HG02571 (cell line): Measurements from ENCODE around the gene SERPIND1.

Experiments used
- ATAC-seq: cut with Tn5 transposase; IDR thresholded peaks from one replicate; pipeline ENCODE4 v1.9.1; 2021; ENCODE audit warnings: mild to moderate bottlenecking, moderate library complexity; ENCODE audit not compliant: unreplicated experiment

Gene SERPIND1

DNA sequence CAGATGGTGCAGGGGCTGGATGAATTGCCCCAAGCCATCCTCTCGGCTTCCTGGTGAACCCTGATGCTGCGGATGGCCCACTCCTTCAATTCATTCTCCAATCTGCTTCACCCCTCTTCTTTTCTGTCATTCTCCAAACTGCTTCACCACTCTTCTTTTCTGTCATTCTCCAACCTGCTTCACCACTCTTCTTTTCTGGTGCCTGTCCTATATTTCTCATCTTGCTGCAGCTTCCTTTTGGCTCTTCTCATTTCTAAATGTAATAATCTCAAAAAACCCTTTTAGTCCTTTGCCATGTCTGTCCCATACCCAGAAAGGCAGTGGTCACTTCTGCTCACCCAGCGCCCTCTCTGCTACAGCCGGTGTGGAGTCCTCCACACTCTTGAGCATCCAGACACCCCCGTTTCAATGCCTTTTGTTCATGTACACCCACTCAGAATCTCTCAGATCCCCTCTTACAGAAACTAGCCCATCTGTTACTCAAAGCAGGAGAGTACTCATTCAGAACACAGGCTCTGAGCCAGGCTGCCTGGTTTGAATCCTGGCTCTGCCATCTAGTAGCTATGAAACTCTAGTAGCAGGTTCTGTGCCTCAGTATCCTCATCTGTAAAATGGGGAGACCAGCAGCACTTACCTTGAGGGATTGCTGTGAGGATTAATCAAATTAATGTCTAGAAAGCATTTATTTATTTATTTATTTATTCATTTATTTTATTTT, 14.9 kb downstream of the SERPIND1 start:
- ATAC-seq = no peak

DNA sequence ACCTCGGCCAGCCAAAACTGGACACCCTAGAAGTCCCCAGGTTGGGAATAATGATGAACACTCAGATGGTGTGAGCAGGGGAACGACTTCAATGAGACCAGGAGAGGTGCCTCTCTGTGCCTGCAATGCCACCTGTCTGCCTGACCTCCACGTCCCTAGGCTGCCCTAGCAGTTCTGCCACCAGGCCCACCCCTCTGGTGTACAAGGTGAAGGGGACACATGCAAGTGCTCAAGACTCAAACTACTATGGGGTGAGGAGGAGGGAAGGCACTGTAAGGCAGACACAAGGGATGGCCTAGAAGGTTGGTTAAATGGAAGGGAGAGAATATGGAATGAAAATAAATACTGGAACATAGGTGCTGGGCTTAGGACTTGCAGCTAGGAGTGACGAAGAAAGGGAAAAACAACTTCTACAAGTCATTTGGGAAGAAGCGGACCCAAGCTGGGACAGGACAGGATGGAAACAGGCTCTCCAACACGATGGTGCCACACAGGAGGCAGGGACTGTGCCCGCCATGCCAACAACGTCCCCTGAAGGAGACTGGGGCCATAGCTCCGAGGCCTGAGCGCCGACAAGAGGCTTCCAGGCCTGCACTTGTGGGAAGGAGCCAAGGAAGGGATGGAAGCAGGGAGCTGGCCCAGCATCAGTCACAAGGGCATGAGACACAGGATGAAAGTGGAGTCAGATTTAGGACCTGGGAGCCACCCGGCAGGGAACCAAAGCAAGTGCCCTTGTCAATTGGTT, 18.5 kb downstream of the SERPIND1 start:
- ATAC-seq = no peak

DNA sequence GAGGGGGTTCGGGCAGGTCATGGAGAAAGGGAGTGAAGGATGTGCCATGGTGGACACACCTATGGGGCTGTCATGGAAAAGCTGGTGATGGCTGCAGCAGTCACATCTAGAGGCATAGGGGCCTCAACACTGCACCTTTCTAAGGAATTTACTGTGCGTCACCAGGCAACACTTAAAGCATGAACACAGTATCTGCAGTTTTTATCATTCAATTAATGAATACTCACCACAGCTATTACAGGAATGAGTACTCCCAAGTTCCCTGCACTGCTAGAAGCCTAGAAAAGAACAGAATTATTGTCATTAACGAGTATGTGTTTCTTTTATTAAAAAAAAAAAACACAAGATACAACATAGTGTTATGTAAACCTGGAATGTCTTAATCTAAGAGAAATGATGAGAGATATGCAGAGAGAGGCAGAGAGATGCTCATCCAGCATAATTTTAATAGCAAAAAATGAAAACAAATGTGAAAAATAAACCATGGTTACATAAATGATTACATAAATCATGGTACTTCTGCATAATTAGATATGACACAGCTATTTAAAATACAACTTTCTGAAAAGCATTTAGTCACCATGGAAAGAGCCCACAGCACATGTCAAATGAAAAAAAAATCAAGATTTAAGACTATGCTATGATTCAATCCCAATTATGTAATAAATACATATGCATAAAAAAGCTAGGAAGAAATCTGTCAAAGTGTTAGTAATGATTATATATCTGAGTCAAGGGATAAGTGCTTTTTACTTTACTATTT, 19.2 kb downstream of the SERPIND1 start:
- no peak for ATAC-seq

DNA sequence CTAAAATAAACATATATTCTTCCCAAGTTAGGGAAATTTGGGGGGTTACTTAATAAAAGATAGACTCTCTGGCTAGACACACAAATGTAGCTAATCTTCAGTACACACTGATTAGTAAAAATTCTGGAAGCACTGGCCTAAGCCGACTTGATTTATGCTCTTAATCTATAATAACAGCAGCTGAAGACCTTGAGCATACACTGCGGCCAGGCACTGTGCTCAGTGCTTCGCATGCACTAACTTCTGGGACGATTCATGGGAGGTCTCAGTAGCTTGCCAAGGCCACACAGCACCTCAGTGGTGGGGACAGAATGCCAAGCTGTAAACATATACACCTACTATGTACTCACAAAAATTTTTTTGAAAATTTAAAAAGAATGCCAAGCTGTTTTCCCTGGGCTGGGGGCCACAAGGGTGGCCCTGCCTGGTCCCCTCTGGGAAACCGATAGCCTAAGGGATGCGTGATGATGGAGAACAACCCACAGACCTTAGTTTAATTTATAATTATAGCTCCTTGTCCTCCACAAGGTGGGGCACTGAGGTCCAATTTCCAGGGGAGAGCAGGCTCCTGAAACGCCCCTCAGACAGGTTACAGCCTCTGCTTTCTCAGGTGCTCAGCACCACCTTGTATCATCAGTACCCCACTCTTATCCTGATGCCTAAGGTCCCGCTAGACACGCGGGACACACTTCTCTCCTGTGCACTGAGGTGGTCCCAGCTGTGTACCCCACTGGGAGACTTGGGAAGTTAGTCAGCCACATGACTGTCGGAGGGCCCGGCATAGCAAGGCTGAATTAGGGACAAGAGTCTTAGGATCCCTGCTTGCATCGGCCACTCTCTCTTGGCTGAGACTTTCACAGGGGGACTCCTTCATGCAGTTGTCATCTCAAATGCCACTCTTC, 20.1 kb downstream of the SERPIND1 start:
- ATAC-seq = no peak

DNA sequence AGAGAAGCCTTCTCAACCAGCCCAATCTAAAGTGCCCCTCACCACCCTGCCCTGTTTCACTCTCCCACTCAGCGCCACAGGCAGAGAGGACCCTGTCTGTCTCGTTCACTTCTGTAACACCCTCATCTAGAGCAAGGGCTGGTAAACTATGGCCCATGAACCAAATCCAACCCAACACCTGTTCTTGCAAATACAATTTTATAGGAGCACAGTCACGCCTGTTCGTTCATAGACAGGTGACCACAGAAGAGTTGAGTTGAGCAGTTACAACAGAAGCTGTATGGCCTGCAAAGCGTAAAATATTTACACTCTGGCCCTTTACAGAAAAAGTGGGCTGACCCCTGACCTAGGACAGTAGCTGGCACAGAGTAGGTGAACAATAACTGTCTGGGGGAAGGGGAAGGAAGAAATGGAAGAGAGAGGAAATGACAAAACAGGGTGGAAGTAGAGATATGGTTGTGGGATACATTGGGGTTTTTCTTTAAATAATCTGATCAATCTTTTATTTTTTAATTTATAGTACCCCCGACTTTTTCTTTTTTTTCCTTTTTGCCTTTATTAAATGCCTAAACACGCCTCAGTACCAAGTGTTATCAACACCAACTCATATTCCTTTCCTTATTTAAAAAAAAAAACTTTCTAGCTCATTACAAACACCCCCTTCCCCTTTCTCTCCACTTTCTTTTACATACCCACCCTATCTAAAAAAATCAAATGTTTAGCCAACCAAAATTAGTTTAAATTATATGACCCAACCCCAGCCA, 20.9 kb downstream of the SERPIND1 start:
- no peak for ATAC-seq

DNA sequence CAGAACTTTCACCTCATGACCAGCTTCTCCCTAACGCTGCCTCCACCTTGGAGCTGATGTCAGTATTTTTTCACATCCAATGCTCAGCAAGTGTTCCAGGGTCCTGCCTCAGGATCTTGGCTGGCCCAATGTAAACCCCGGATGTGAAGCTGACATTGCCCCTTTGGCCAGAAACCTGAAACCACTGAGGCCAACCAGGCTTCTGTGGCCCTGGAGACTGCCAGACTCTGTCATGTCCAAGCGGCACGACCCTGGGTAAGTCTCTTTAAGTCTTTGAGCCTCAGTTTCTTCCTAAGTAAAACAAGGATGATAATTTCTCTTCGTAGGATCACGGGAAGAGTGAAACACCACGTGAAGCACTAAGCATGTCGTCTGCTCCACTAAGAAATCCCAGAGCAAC, 22.8 kb downstream of the SERPIND1 start:
- ATAC-seq = no peak

DNA sequence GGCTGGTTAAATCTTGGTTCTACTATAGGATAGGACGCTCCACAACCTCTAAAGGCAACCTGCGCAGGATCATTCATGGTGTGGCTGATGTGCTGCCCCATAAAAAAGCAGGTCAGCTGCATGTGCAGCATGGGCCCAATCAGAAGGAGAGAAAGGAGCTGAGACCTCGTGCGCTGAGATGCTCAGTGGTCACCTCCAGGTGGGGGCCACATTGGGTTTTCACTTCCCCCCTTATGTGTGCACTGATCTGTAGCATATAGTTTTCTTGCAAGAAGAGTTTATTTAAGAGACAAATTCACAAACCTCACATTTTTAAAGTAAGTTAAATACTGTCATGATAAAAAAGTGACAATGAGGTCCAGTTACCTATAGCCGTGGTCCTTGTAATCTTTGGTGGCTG, 24.3 kb downstream of the SERPIND1 start:
- no peak for ATAC-seq

DNA sequence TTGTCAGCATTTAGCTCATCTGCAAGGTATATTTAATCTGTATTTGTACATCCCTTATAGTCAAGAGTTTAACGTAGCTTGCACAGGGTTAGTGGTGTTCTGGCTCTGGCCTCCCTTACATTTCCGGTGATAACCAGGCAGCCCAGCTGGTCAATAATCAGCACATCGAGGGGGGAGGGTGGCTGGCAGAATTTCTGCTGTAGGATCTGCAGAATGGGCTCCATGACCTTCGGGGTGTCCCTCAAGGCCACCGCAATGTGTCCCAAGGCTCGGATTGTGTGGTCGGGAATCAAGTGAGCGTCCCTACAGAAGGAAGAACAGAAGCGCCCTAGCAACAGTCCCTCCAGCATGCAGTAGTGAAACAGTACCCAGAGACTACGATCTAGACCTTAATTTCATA, 25.1 kb downstream of the SERPIND1 start:
- no peak for ATAC-seq

DNA sequence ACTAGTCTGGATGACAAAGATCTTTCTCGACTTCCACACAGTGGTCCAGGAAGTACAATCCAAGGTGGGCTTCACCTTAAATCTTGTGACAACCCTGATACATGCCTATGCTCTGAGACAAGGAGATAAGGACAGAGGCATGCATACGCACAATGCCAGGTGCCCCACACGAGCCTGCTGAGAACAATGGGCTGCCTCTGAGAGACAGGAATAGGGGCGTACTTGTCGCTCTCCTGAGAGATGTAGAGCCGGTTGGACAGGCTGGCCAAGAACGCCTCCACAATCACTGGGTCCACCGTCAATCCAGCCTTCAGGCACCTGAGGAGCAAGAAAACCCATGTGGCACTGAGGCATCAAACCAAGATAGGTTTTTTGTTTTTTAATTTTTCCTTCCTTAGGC, 25.5 kb downstream of the SERPIND1 start:
- no peak for ATAC-seq

DNA sequence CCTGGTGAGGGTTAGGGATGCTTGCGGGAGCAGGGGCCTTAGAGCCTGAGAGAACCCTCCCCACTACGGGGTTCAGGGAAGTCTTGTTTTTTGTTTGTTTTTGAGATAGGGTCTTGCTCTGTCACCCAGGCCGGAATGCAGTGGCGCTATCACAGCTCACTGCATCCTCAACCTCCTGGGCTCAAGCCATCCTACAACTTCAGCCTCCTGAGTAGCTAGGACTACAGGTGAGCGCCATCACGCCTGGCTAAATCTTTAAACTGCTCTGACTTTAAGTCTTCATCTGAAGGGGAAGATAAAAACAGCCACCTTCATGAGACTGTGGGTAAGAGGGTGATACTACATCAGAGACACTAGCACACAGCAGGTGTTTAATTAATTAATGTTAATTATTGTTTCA, 28.5 kb downstream of the SERPIND1 start:
- no peak for ATAC-seq

DNA sequence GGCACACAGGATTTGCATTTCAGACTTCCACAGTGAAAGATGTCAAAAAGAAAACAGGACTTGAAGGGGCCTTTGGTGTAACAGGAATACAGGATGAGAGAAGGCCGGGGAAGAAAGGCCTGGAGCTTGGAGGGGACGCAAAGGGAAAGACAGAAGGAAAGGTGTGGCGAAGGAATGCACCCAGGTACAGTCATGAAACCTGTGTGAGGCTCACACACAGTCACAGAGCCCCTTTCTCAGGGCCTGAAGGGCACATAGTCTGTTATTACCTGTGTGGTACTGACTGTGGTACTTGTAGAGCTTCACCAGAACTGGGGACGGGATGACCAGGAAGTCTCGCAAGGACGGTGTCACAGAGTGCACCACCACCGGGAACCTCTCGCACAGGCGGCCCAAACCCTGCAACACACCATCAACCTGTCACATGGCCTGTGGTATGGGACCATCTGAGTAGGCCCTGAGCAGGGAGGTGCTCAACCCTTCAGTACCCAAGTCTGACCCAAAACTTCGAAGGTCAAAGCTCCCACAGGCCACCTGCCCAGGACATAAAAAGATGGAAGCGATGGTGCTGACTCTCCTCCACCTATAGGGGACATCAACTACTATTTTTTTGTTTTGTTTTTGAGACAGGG, 29.1 kb downstream of the SERPIND1 start:
- ATAC-seq = no peak

DNA sequence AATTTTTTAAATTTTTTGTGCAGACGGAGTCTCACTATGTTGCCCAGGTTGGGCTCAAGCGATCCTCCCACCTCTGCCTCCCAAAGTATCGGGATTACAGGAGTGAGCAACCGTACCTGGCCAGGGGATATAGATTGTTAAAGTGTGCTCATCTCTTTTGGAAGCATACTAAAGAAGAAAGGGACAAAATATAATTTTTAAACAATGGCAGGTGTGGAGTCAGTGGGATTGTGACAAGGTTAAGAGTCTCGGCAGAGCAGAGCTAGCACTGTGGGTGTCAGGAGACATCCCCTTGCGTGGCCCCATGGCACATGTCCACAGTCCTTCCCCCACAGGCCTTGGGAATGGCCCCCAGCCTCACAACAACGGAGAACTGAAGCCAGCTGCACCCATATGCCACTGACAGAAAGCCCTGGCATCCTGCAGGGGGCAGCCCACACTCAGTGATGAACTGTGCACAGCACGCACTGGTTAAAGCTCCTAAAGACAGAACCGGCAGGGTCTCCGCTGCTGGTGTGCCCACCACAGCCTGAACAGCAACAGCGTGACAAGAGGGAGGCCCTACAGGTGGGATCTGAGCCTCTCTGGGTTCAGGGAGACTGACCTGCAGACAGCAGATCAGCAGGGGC, 29.9 kb downstream of the SERPIND1 start:
- no peak for ATAC-seq

DNA sequence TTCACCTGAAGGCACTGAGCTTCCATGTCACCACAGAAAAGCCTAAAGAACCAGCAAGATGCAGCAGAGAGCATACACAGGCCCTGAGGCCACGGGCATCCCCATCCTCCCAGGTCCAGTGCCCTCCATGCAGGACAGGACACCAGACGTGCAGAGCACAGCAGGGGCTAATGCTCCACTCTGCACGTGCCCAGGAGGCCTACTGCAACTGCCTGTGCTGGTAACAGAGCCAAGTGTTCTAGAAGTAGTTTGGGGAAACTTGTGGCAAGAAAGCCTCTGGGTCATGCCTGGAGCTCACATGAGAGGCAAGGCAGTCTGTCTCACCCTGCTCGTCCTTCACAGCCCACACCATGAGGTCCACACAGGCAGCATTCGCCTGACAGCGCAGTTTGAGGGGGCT, 30.7 kb downstream of the SERPIND1 start:
- ATAC-seq = no peak

DNA sequence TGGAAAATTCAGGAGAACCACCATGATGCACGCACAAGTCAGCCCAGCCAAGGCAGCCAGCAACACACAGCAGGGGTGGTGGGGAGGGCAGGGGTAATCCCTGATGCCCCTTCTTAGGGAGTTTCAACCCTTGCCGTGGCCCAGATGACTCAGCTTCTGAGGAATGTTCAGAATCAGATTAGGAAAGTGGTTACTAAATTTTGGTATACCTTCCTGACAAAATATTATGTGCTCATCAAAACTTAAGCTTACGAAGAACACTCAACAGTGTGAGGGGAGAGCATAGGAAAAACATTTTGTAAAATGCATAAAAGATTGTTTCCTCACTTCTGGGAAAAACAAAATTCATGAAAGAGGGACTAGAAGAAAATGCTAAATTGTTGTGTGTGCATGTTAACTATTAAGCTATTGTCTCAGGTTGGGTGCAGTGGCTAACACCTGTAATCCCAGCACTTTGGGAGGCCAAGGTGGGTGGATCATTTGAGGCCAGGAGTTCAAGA, 32.1 kb downstream of the SERPIND1 start:
- no peak for ATAC-seq

DNA sequence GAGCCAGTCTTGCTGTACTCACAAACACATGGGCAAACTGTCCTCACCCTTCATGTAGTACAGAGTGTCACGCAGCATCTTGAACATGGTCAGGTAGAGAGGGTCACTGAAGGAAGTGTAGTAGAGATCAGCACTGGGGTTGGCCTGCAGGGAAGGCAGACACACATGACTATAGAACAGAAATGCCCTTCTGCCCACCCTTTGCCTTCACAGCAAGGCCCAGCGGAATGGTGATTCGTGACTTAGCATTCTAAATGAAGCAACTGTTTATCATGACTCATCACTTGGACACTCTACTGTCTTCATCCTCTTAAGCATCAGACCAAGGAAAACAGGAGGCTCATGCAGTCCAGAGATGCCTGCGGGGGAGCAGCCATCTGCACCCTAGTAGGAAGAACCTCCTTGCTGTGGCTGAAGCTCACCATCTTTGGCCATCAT, 33.4 kb downstream of the SERPIND1 start:
- no peak for ATAC-seq

DNA sequence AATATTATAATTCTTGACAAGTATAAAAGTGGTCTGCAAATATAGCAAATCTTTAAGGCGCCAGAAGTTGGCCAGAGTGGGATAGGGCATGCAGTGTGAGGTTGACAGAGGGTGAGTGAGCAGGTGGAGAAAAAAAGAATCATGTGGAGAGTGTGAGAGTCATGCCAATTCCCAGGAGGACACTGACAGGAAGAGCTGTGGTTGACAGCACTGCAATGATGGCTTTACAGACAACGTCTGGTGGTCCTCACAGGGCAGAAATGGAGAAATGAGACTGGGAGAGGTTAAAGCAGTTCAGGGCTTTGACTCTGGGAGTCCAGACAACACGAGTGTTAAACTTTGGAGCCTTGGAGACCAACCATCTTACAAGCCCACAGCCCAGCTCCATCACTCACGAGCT, 34.9 kb downstream of the SERPIND1 start:
- ATAC-seq = no peak

DNA sequence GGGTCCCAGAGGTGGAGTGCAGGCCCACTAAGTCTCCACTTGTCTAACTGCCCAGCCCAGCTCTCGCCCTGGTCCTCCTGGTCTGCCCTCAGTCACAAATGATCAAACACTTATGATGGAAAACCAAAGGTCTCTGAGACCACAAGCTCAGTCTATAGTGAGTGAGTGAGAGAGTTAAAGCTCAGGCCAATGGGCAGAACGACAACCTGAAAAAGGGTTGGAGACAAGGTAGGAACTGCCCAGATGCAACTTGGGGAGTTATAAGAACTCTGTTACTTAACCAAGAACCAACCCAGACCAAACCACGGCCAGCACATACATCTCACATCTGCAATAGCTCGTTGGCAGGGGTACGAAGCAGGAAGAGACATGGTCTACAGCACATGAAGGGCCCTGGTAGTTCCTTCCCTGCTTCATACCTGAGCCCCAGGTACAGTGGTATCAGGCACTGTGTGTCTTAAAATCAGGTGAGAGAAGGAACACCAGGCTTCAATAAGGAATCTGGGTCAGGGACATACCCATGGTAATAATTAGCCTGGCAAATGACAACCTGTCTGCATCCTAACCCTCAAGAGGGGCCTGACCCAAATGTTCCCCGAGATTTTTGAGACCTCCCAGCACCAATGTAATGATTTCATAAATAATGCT, 35.7 kb downstream of the SERPIND1 start:
- no peak for ATAC-seq

DNA sequence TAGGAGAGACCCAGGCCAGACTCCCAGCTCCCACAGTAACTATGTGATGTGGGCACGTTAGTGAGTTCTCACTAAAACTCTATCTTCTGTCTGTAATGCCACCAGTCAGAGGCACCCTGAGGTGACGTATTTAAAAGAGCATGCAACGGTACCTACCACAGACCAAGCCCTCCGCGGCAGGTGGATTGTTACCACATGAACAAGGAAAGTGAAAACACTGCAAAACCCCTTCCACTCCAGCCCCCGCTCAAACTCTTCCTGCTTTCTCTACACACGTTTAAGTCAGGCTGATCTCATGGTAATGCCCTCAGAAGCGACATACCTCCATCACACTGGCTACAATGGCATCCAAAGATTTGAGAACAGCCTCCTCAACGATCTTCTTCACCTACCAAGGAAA, 36.7 kb downstream of the SERPIND1 start:
- ATAC-seq = no peak
